ENCODE data around the gene TMEM40. TPM values are rescaled to one million over a fixed set of nuclear protein-coding genes. Genes with fewer than 3 reads are reported as not detected.

The TMEM40 gene
- total RNA-seq, 1 experiment from 2014 or later: not detected

GRCh38 chr3:12773710-12774086, 14.6 kb upstream of the TMEM40 start:
- Histone ChIP-seq H3K4ac (ENCODE audit: low read depth, low read length) (no peak overlapping the region), H3K14ac (ENCODE audit: insufficient read depth, low read length) (no peak overlapping the region), H2BK15ac (ENCODE audit: low read depth, low read length) (no peak overlapping the region), H2BK5ac (ENCODE audit: insufficient read length, low read length) (no peak overlapping the region), H3K23ac (ENCODE audit: insufficient read length, low read depth, low read length) (no peak overlapping the region), H4K91ac (ENCODE audit: insufficient read length, low read depth, low read length) (no peak overlapping the region), H2BK120ac (ENCODE audit: low read depth, low read length, poor library complexity, severe bottlenecking) (no peak overlapping the region), H3K18ac (ENCODE audit: insufficient read length, low read depth, low read length) (no peak overlapping the region), H3K23me2 (ENCODE audit: insufficient read length, low read depth, low read length, poor library complexity, severe bottlenecking) (no peaks in the 10 kb centered on the region), H3K27me3 (ENCODE audit: insufficient read depth, low read length) (no peaks in the 10 kb centered on the region; the same call in 1 of the 2 replicates), H3K4me1 (ENCODE audit: insufficient read depth, low read length) (no peaks in the 10 kb centered on the region), H3K4me2 (ENCODE audit: insufficient read depth, insufficient read length, low read length) (no peak overlapping the region), H2AFZ (ENCODE audit: low read length) (no peak overlapping the region), H3K79me1 (ENCODE audit: insufficient read depth, low read depth, low read length, poor library complexity, severe bottlenecking) (no peaks in the 10 kb centered on the region), H3K79me2 (ENCODE audit: insufficient read depth, low read length) (no peaks in the 10 kb centered on the region), H2AK5ac (ENCODE audit: insufficient read length, low read length) (no peak overlapping the region), H4K20me1 (ENCODE audit: control insufficient read depth, insufficient read depth, insufficient read length) (no peaks in the 10 kb centered on the region), H3K27ac (ENCODE audit: insufficient read length, low read depth, low read length) (no peak overlapping the region), H3K56ac (ENCODE audit: insufficient read length, low read depth, low read length) (no peak overlapping the region), H2BK12ac (ENCODE audit: insufficient read length, low read depth, low read length) (no peak overlapping the region), H2BK20ac (ENCODE audit: low read depth, low read length, poor library complexity, severe bottlenecking) (no peak overlapping the region), H3K9ac (ENCODE audit: extremely low read depth, insufficient read length, low read length) (no peak overlapping the region), H3K9me3 (ENCODE audit: control insufficient read depth, low read depth, low read length) (no peaks in the 10 kb centered on the region), H4K5ac (ENCODE audit: insufficient read length, low read depth, low read length) (no peak overlapping the region), H3T11ph (ENCODE audit: low read length) (no peak overlapping the region), H4K8ac (replicated peaks; ENCODE audit: insufficient read length, low read depth, low read length) (no peak overlapping the region)
- Mint-ChIP-seq H3K4me1 (peaks cover 0 to 2% of the 10 kb centered on the region in 2 experiments; a peak in 2 of 4 replicates), H3K4me3 (no peak overlapping the region), H3K27me3 (ENCODE audit: low read depth) (peaks cover 13% of the 10 kb centered on the region; the same call in 1 of the 2 replicates), H3K9me3 (peaks cover 0 to 3% of the 10 kb centered on the region in 2 experiments; a peak in 1 of 5 replicates), H3K36me3 (ENCODE audit: insufficient read depth in 1 of 3, low read depth in 3 of 3) (no peaks in the 10 kb centered on the region), H3K27ac (no peak overlapping the region)
- no peak for TF ChIP-seq CTCF (conservative IDR thresholded peaks at IDR 0.05)
- no CpG with 5 or more reads among the region's 1 CpG for WGBS (ENCODE audit: extremely low coverage, insufficient read length, low lambda C conversion rate)
- no peak for DNase-seq

Data from H9 (cell line).